GM19372 (cell line): Measurements from ENCODE around the gene DMKN.

Source experiments
- ATAC-seq: cut with Tn5 transposase; IDR thresholded peaks from one replicate; pipeline ENCODE4 v1.9.1; 2021; ENCODE audit warnings: mild to moderate bottlenecking, low read depth, moderate library complexity; ENCODE audit not compliant: unreplicated experiment

DMKN gene, protein sequence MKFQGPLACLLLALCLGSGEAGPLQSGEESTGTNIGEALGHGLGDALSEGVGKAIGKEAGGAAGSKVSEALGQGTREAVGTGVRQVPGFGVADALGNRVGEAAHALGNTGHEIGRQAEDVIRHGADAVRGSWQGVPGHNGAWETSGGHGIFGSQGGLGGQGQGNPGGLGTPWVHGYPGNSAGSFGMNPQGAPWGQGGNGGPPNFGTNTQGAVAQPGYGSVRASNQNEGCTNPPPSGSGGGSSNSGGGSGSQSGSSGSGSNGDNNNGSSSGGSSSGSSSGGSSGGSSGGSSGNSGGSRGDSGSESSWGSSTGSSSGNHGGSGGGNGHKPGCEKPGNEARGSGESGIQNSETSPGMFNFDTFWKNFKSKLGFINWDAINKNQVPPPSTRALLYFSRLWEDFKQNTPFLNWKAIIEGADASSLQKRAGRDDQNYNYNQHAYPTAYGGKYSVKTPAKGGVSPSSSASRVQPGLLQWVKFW

DNA sequence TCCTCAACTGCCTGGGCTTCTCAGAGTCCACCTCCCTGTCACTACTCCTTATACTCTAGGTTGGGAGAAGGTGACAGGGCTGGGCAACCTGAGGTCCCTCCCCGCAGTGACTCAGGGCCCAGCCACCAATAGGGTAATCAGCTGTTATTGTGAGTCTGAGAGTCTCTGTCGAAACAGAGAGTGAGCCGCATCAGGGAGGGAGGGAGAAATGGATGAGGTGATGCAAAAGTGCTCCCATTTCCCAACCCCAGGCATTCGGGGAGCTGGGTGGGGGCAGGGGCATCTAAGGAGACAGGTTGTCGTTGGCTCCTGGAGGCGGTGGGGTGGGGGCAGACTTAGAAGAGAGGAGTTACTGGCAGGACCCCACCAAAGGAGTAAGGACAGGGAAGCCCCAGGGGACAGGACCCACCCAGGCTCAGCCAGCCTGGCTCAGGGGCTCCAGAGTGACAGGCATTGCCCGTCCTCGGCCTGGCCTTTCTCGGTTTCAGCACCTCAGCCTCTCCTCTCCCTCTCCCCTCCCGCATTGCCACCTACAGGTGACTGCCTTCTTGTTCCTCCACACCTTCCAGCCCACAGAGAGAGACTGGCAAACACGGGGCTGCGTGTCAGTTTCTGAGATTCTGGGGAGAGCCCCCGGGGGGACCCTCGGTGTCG is at the start of gene DMKN:
DMKN (minus strand) TSS at position 22 of the 654 bp plus-strand sequence. CDS start 174 bp downstream, outside the sequence.
- no peak for ATAC-seq

GRCh38 chr19:35562776-35563175 is 49.3 kb upstream of the DMKN start:
- no peak for ATAC-seq

GRCh38 chr19:35562336-35562735 is 48.9 kb upstream of the DMKN start:
- no peak for ATAC-seq

DNA sequence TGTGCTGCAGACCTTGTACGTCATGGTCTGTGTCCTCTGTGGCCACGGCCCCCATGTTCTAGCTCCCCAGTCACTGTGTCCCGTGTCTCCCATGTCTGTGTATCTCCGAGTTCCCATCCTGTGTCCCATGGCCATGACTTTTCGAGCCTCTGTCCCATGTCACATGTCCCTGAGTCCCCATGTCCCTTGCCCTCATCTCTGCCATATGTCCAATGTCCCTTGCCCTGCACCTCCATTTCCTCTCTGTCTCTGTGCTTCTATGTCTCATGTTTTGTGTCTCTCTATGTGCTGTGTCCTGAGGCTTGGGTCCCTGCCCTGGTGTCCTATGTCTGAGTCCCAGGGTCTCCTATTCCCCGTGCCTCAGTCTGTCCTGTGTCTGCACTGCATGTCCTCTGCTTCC is 48.0 kb upstream of the DMKN start:
- no peak for ATAC-seq

- no peak for ATAC-seq
Measured at GRCh38 chr19:35560677-35561076, 47.2 kb upstream of the DMKN start.

- ATAC-seq = no peak
Measured at GRCh38 chr19:35560271-35560670, 46.8 kb upstream of the DMKN start.

GRCh38 chr19:35559781-35560180 is 46.3 kb upstream of the DMKN start:
- no peak for ATAC-seq

- ATAC-seq = no peak
Measured at GRCh38 chr19:35559281-35559659, 45.8 kb upstream of the DMKN start.

- no peak for ATAC-seq
Measured at GRCh38 chr19:35558400-35559280, 45.2 kb upstream of the DMKN start.

DNA sequence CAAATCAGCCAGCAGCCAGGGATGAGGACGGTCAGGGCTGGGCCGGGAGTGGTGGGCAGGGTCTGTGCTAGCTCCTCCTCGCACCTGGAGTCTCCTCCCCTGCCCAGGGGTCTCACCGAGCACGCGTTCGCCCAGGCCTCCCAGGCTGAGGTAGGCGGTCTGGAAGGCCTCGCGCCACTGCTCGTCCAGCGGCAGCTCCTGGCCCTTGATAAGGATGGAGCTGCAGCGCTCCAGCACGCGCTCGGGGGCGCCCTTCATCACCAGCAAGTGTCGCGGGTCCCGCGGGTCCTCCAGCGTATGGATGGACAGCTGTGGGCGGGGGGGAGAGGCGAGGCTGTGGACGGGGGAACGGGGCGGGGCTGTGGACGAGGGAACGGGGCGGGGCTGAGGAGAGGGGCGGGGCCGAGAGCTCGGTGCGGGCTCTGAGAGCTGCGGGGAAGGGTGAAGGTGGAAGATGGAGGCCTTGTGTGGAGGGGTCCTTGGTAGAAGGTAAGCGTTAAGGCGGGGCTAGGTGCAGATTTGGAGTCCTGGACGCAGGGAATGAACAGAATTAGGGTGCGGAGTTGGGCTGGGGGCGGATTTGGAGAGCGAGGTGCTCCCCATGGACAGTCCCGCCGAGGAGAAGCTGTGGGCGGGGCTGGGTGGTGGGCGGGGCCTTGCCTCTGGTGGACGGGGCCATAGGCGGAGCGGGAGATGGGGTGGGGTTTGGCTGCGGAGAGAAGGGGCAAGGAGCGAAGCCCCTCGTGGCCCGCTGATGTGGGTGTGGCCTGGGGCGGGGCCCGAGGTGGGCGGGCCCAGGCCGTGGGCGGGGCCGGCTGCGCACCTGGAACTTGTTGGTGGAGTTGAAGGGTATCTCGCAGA is 44.3 kb upstream of the DMKN start:
- ATAC-seq = no peak

GRCh38 chr19:35556846-35557538 is 43.5 kb upstream of the DMKN start:
- ATAC-seq = no peak

- no peak for ATAC-seq
Measured at GRCh38 chr19:35556025-35556590, 42.7 kb upstream of the DMKN start.

DNA sequence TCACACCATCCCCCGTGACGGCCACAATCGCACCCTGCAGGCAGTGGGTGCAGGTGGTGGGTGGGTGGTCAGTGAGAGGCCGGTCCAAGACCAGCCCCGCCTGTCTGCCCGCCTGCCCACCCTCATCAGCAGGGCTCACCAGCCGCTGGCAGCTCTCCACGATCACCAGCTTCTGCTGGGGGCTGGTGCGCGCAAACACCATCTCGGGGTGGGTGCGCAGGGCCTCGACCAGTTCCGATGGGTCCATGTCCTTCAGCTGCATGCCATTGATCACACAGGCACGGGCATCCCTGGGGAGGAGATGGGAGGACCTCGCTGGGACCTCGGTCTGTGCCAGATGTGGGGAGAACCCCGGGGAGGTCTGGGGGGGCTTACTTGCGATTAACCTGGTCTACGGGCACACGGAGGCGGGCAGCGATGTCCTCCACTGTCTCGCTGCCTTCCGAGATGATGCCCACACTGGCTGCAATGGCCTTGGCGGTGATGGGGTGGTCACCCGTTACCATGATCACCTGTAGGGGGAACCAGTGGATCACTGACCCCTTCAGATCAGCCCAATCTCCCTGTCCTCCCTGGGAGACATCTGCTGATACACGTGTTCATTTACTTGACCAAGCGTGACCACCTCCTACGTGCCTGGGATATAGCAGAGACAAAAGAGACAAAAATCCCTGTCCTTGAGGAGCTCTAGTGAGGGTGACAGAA is 42.0 kb upstream of the DMKN start:
- no peak for ATAC-seq

DNA sequence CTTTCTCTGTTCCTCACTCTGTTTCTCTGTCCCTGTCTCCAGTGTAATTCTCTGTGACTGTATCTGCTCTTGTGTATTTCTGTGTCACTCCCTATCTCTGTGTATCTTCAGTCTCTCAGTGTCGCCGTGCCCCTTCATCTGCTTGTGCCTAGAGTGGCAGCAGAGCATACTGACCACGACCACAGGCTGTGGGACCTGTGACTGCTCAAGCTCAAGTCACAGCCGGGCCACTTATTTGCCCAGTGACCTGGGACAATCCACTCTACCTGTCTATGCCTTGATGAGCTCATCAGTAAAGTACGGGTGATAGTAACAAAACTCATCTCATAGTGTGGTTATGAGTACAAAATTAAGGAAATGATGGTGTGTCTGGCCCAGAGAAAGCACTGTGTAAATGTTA is 40.6 kb upstream of the DMKN start:
- ATAC-seq = no peak

- no peak for ATAC-seq
Measured at GRCh38 chr19:35553385-35554000, 40.0 kb upstream of the DMKN start.

- ATAC-seq = no peak
Measured at GRCh38 chr19:35552534-35553384, 39.3 kb upstream of the DMKN start.
